ENCODE data around the gene ADAMTS16. TPM values are rescaled to one million over a fixed set of nuclear protein-coding genes. Genes with fewer than 3 reads are reported as not detected.

Gene ADAMTS16
- total and polyA plus RNA-seq, 2 donors (not counting 3 experiments of a cell fraction or from before 2014, with no cell fraction given) = not detected

GRCh38 chr5:5356765-5357164 lies 216.6 kb downstream of the ADAMTS16 start:
- H3K79me2 ChIP-seq (ENCODE audit: control insufficient read depth, insufficient read depth, low read length) = no peaks in the 10 kb centered on the region
- POLR2A ChIA-PET = no interaction called here
- H3K4me1 ChIP-seq (ENCODE audit: control insufficient read depth, extremely low read depth, insufficient read depth, low read length) = no peaks in the 10 kb centered on the region
- no peak for DNase-seq (ENCODE audit: low read depth, low spot score)
- no peaks in the 10 kb centered on the region for H3K9me3 ChIP-seq (replicated peaks; ENCODE audit: control insufficient read depth, insufficient read depth, low read length)
- BruUV-seq (replicated peaks) = no TSS peak
- FAIRE-seq = no peak
- no peak overlapping the region for H3K4me3 ChIP-seq (replicated peaks in 1 of 3; ENCODE audit: insufficient read depth in 1 of 3, low read depth in 1 of 3, low read length in 3 of 3)
- H3K36me3 ChIP-seq (ENCODE audit: control insufficient read depth in 2 of 2, extremely low read depth in 1 of 2, insufficient read depth in 2 of 2, low read length in 2 of 2) = no peaks in the 10 kb centered on the region
- H3K9ac ChIP-seq (replicated peaks; ENCODE audit: extremely low read depth, insufficient read depth, low read length) = no peak overlapping the region
- no peaks in the 10 kb centered on the region for H4K20me1 ChIP-seq (replicated peaks; ENCODE audit: control insufficient read depth, extremely low read depth, insufficient read depth, low read length)
- no peak overlapping the region for H3K27ac ChIP-seq (ENCODE audit: insufficient read depth, low read depth, low read length)
- H2AFZ ChIP-seq (ENCODE audit: low read depth, low read length) = no peak overlapping the region
- no peaks in the 10 kb centered on the region for H3K9me1 ChIP-seq (replicated peaks; ENCODE audit: control insufficient read depth, extremely low read depth, insufficient read depth, low read length)
- H3K4me2 ChIP-seq (ENCODE audit: insufficient read depth, low read length) = no peak overlapping the region
- TF ChIP-seq POLR2AphosphoS5 (IDR thresholded peaks at IDR 0.05; ENCODE audit: insufficient read depth, low read depth, low read length) (no peak), EZH2 (IDR thresholded peaks at IDR 0.05; ENCODE audit: borderline replicate concordance, low read depth, low read length, severe bottlenecking) (no peak), GATA2 (IDR thresholded peaks at IDR 0.05; ENCODE audit: insufficient read depth, insufficient read length, low read depth, low read length) (no peak), POLR2A (IDR thresholded peaks at IDR 0.05; ENCODE audit: low read depth, low read length) (no peak)
- dilution Hi-C loops (cut with MboI; ENCODE audit: extremely low pct_ligation_motif_present, low sequenced_read_pairs) = no loop called here
- CTCF ChIA-PET = no interaction called here
- no peaks in the 10 kb centered on the region for H3K27me3 ChIP-seq (ENCODE audit: control insufficient read depth in 2 of 2, insufficient read depth in 2 of 2, low read length in 2 of 2)
- intact Hi-C loops (cut with micrococcal nuclease) = no loop called here

DNA sequence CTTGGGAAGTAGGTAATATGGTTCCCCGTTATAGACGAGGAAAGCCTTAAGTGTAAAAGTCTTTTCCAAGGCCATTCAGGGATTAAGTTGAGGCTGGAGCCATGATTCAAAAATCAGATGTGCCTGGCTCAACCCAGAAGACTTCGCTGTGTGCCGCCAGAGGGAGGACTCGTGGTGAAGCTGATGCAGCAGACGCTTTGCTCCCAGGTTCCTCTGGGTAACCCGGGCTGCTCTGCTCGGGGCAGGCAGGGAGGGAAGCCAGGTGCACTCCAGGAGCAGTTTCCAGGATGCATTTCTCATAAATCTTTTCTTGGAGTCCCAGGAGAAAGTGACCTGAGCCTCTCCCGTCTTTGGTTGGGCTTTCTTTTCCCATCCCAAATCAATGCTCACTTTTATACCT lies 219.5 kb downstream of the ADAMTS16 start:
- Histone ChIP-seq H3K4me3 (replicated peaks in 1 of 3; ENCODE audit: insufficient read depth in 1 of 3, low read depth in 1 of 3, low read length in 3 of 3) (no peak overlapping the region), H3K27me3 (ENCODE audit: control insufficient read depth in 2 of 2, insufficient read depth in 2 of 2, low read length in 2 of 2) (no peaks in the 10 kb centered on the region), H2AFZ (ENCODE audit: low read depth, low read length) (no peak overlapping the region), H3K4me1 (ENCODE audit: control insufficient read depth, extremely low read depth, insufficient read depth, low read length) (no peaks in the 10 kb centered on the region), H3K9ac (replicated peaks; ENCODE audit: extremely low read depth, insufficient read depth, low read length) (no peak overlapping the region), H3K9me1 (replicated peaks; ENCODE audit: control insufficient read depth, extremely low read depth, insufficient read depth, low read length) (no peaks in the 10 kb centered on the region), H4K20me1 (replicated peaks; ENCODE audit: control insufficient read depth, extremely low read depth, insufficient read depth, low read length) (no peaks in the 10 kb centered on the region), H3K27ac (ENCODE audit: insufficient read depth, low read depth, low read length) (no peak overlapping the region), H3K4me2 (ENCODE audit: insufficient read depth, low read length) (no peak overlapping the region), H3K36me3 (ENCODE audit: control insufficient read depth in 2 of 2, extremely low read depth in 1 of 2, insufficient read depth in 2 of 2, low read length in 2 of 2) (no peaks in the 10 kb centered on the region), H3K9me3 (replicated peaks; ENCODE audit: control insufficient read depth, insufficient read depth, low read length) (no peaks in the 10 kb centered on the region), H3K79me2 (ENCODE audit: control insufficient read depth, insufficient read depth, low read length) (no peaks in the 10 kb centered on the region)
- ChIA-PET POLR2A (no interaction called here), CTCF (no interaction called here)
- BruUV-seq (replicated peaks) = no TSS peak
- dilution Hi-C loops (cut with MboI; ENCODE audit: extremely low pct_ligation_motif_present, low sequenced_read_pairs) = no loop called here
- no peak for DNase-seq (ENCODE audit: low read depth, low spot score)
- FAIRE-seq = no peak
- intact Hi-C loops (cut with micrococcal nuclease) = no loop called here
- TF ChIP-seq POLR2A (IDR thresholded peaks at IDR 0.05; ENCODE audit: low read depth, low read length) (no peak), POLR2AphosphoS5 (IDR thresholded peaks at IDR 0.05; ENCODE audit: insufficient read depth, low read depth, low read length) (no peak), MYC (IDR thresholded peaks at IDR 0.05; ENCODE audit: low read depth, low read length) (no peak), MAX (IDR thresholded peaks at IDR 0.05; ENCODE audit: insufficient read depth, insufficient read length) (no peak), JUN (IDR thresholded peaks at IDR 0.05; ENCODE audit: borderline replicate concordance, insufficient read depth, insufficient read length, low read depth) (no peak), EZH2 (IDR thresholded peaks at IDR 0.05; ENCODE audit: borderline replicate concordance, low read depth, low read length, severe bottlenecking) (no peak), GATA2 (IDR thresholded peaks at IDR 0.05; ENCODE audit: insufficient read depth, insufficient read length, low read depth, low read length) (no peak), CTCF (IDR thresholded peaks at IDR 0.05; ENCODE audit: extremely low read depth in 1 of 2, insufficient read depth in 1 of 2, low read depth in 1 of 2, low read length in 2 of 2) (no peak), FOS (IDR thresholded peaks at IDR 0.05; ENCODE audit: borderline replicate concordance, insufficient read depth, low read length) (no peak)

All from endothelial cell of umbilical vein (primary cell).